A673 (cell line): Measurements from ENCODE around the gene PAX9. TPM values are rescaled to one million over a fixed set of nuclear protein-coding genes. Genes with fewer than 3 reads are reported as not detected.

Experiments used
- BruUV-seq: library from RNA; stranded (reverse); fragments of 400-500 nt; replicated peaks from 2 replicates; lab custom pipeline; 2021; lab: Mats Ljungman, UMichigan
- CTCF ChIA-PET: fragments of 300-600 bp; sonication (Branson Sonifier 250); formaldehyde crosslinking; loops from one replicate; lab custom pipeline; 2022; ENCODE audit warnings: antibody characterized with exemption; lab: Charles Lee
- POLR2A ChIA-PET: fragments of 300-600 bp; sonication (Branson Sonifier 250); formaldehyde crosslinking; loops from one replicate; lab custom pipeline; 2022; ENCODE audit warnings: antibody characterized with exemption; ENCODE audit not compliant: low non-redundant PET; lab: Charles Lee
- DNase-seq: peaks from one replicate; pipeline ENCODE4 v3.0.0-alpha.2; 2015; ENCODE audit warnings: low spot score
- H3K27ac ChIP-seq: fragments of 200-600 bp; sonication (generic); 2 replicates; pipeline ENCODE4 v1.5.1; 2016; ENCODE audit warnings: mixed run types, low read depth, mild to moderate bottlenecking, mixed read lengths, antibody characterized with exemption, low read length; ENCODE audit not compliant: poor library complexity, severe bottlenecking
- H3K27me3 ChIP-seq: fragments of 200-600 bp; sonication (generic); replicated peaks from 2 replicates; pipeline ENCODE4 v1.6.1; 2017; ENCODE audit warnings: mixed run types, low read depth, mild to moderate bottlenecking, mixed read lengths, antibody characterized with exemption, low read length; ENCODE audit not compliant: insufficient read depth, poor library complexity
- H3K36me3 ChIP-seq: fragments of 200-600 bp; sonication (generic); 2 replicates; pipeline ENCODE4 v1.6.1; 2016; ENCODE audit warnings: mixed run types, mild to moderate bottlenecking, mixed read lengths, antibody characterized with exemption, low read length; ENCODE audit not compliant: insufficient read depth, poor library complexity, severe bottlenecking
- H3K4me1 ChIP-seq: fragments of 200-600 bp; sonication (generic); 2 replicates; pipeline ENCODE4 v1.6.1; 2017; ENCODE audit warnings: mixed run types, mild to moderate bottlenecking, mixed read lengths, antibody characterized with exemption, low read length; ENCODE audit not compliant: insufficient read depth, poor library complexity, severe bottlenecking
- H3K4me3 ChIP-seq: fragments of 200-600 bp; sonication (generic); 2 replicates; pipeline ENCODE4 v1.5.1; 2016; ENCODE audit warnings: low read depth, mixed run types, mild to moderate bottlenecking, mixed read lengths, low read length; ENCODE audit not compliant: poor library complexity, severe bottlenecking
- H3K9me3 ChIP-seq: fragments of 200-600 bp; sonication (generic); 2 replicates; pipeline ENCODE4 v1.6.1; 2016; ENCODE audit warnings: mixed run types, low read depth, mild to moderate bottlenecking, mixed read lengths, antibody characterized with exemption, low read length; ENCODE audit not compliant: poor library complexity, severe bottlenecking
- EZH2 ChIP-seq: fragments of 200-600 bp; sonication (generic); IDR thresholded peaks from 2 replicates; pipeline ENCODE4 v1.6.1; 2017; ENCODE audit warnings: borderline replicate concordance, low read depth, mild to moderate bottlenecking, mixed read lengths, antibody characterized with exemption, low read length; ENCODE audit not compliant: poor library complexity, severe bottlenecking
- intact Hi-C: fragments of 100-400 bp; cut with micrococcal nuclease; formaldehyde crosslinking; loops from one replicate; pipeline ENCODE4 v1.10.0; 2022; ENCODE audit not compliant: unreplicated experiment
- total RNA-seq: library from RNA; stranded (reverse); gene quantifications from 2 replicates; pipeline ENCODE4 v1.2.3, GENCODE V29; 2021
- TF ChIP-seq, protein P1 (sequence below): fragments of 300-800, 200-600 bp; sonication (generic); conservative IDR thresholded peaks from 2 replicates; pipeline ENCODE4 v1.5.1; 2017; ENCODE audit warnings: low read depth, mild to moderate bottlenecking, antibody characterized with exemption, low read length, moderate library complexity, mixed read lengths

Gene PAX9
- total RNA-seq, 1 experiment from 2014 or later = 23.4 TPM

DNA sequence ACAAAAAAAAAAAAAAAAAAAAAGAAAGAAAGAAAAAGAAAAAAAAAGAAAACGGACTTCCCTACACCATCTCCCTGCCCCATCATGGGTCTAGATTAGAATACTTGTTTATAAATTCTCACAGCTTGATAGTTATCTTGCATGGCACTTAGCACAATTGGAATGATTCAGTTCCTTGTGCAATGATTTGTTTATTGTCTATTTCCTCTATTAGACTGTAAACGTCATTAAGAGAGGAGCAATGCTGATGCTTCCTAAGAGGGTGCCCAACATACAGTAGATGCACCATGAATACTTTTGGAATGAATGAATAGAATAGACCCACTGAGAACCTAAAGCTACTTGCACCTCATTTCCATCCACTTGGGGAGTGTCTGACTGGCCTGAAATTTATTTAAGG lies 40.8 kb downstream of the PAX9 start:
- ChIA-PET CTCF (no interaction called here), POLR2A (no interaction called here)
- Histone ChIP-seq H3K27me3 (no peaks in the 10 kb centered on the region), H3K4me3 (no peak overlapping the region), H3K9me3 (no peaks in the 10 kb centered on the region), H3K4me1 (no peaks in the 10 kb centered on the region), H3K36me3 (no peaks in the 10 kb centered on the region), H3K27ac (no peak overlapping the region)
- intact Hi-C loops = no loop called here
- DNase-seq = no peak
- BruUV-seq = no TSS peak
- TF ChIP-seq, protein P1, sequence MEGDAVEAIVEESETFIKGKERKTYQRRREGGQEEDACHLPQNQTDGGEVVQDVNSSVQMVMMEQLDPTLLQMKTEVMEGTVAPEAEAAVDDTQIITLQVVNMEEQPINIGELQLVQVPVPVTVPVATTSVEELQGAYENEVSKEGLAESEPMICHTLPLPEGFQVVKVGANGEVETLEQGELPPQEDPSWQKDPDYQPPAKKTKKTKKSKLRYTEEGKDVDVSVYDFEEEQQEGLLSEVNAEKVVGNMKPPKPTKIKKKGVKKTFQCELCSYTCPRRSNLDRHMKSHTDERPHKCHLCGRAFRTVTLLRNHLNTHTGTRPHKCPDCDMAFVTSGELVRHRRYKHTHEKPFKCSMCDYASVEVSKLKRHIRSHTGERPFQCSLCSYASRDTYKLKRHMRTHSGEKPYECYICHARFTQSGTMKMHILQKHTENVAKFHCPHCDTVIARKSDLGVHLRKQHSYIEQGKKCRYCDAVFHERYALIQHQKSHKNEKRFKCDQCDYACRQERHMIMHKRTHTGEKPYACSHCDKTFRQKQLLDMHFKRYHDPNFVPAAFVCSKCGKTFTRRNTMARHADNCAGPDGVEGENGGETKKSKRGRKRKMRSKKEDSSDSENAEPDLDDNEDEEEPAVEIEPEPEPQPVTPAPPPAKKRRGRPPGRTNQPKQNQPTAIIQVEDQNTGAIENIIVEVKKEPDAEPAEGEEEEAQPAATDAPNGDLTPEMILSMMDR = no peak
- no peak for TF ChIP-seq EZH2

GRCh38 chr14:36707570-36707969 lies 45.9 kb downstream of the PAX9 start:
- POLR2A ChIA-PET = no interaction called here
- H3K27me3 ChIP-seq = no peaks in the 10 kb centered on the region
- DNase-seq = no peak
- CTCF ChIA-PET = no interaction called here
- no peak overlapping the region for H3K4me3 ChIP-seq
- no TSS peak for BruUV-seq
- intact Hi-C loops = no loop called here
- TF ChIP-seq, protein P1 = no peak
- no peak for TF ChIP-seq EZH2
- H3K4me1 ChIP-seq = no peaks in the 10 kb centered on the region
- H3K27ac ChIP-seq = no peak overlapping the region
- H3K9me3 ChIP-seq = no peaks in the 10 kb centered on the region
- H3K36me3 ChIP-seq = no peaks in the 10 kb centered on the region

GRCh38 chr14:36713960-36714703 lies 52.5 kb downstream of the PAX9 start:
- Histone ChIP-seq H3K9me3 (no peaks in the 10 kb centered on the region), H3K27me3 (no peaks in the 10 kb centered on the region), H3K27ac (no peak overlapping the region), H3K4me3 (no peak overlapping the region), H3K4me1 (peaks cover 5% of the 10 kb centered on the region), H3K36me3 (no peaks in the 10 kb centered on the region)
- POLR2A ChIA-PET = no interaction called here
- no peak for TF ChIP-seq EZH2
- CTCF ChIA-PET = no interaction called here
- no peak for DNase-seq
- intact Hi-C loops = no loop called here
- BruUV-seq = no TSS peak

DNA sequence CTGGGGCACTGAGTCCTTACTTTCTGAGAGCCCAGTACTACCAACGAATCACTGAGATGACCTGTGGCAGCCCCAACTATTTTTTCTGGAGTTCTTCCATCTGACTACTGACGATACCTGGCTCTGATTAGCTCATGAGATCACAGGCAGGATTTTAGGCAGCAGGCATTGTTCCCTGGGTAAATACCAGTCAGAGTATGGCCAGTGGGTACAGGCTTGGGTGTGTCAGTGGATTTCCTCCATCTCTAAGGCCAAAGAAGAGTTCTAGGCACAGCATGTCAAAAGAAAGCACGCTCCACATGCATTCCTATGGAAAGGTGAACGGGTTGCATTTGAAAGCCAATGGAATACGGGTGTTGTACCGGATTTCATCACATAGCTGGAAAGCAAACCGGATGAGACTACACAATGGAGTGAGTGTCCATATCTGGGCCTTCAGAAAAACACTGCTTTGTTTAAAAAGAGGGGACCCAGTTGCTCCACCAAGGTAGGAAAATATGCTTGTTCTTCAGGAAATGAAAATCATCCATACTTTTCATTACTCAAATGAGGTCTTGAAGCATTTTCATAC lies 55.0 kb downstream of the PAX9 start:
- ChIA-PET POLR2A (no interaction called here), CTCF (no interaction called here)
- DNase-seq = no peak
- Histone ChIP-seq H3K27ac (no peak overlapping the region), H3K9me3 (no peaks in the 10 kb centered on the region), H3K4me3 (no peak overlapping the region), H3K4me1 (peaks cover 5% of the 10 kb centered on the region), H3K27me3 (no peaks in the 10 kb centered on the region), H3K36me3 (no peaks in the 10 kb centered on the region)
- TF ChIP-seq EZH2 = no peak
- TF ChIP-seq, protein P1 = no peak
- no TSS peak for BruUV-seq
- intact Hi-C loops = no loop called here
